ENCODE results near the gene ZC3H11A.
"Not testable (repeated sequence)": the region's sequence is repeated elsewhere in the genome, so short reads cannot be mapped to it uniquely, and the experiment has no call there.

Gene ZC3H11A

DNA sequence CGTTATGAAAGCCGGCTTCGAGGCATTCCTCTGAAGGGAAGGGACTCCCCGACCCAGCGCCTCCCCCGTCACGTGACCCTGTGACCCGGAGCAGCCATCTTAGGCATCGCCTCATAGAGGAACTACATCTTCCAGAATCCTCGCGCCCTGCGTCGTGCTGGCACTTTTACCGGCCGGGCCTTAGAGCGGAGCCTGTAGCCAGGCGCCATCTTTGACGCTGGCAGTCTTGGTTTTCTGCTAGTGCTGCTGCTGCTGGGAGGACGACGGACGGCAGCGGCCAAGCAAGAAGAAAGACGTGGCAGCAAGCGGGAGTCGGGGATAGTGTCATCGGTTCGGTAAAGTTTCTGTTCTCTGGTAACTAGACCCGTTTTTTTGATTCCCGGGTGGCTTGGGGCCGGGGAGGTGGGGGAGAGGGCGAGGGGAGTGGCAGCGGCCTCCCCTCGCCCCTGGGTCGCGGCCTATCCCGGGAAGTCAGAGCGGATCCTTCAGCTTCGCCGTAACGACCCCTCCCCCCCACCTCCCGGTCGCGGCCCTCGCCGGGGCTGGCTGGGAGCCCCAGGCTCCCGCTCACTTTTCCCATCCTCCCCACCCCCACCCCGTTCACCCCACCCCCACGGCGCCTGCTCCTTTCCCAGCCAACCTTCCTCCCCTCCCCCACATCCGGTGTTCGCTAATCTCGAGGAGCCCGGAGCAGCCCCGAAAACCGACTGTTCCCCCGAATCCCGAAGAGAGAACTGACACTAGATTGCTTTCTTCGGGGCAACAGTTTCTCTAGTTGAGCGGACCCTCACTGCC is at the start of gene ZC3H11A, which contains the start of gene ZBED6:
TSS of gene ZC3H11A (plus strand) at position 183 of the 795 bp plus-strand sequence. CDS start 21,448 bp downstream, outside the sequence.
TSS of gene ZBED6 (plus strand) at position 183 of the 795 bp plus-strand sequence. CDS start 1,900 bp downstream, outside the sequence.
- peak; percentile 72 to 97 (median 96) for DNase-seq

DNA sequence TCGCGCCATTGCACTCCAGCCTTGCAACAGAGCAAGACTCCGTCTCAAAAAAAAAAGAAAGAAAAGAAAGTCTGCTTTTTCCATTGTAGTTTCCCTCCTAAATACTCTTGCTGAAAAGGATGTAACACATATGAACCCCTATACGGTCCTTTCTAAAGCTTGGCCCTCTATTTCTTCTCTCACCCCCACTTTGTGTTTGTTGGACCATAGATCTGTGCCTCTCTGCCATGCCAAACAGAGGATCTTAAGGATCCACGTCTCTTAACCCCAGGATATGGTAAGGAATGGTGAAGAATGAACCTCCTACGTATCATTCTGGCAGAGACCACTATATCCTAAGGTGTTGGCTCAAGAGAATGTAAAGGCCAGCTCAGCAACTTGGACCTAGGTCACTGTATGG is 49.1 kb upstream of the ZC3H11A start:
- DNase-seq, result no peak

DNA sequence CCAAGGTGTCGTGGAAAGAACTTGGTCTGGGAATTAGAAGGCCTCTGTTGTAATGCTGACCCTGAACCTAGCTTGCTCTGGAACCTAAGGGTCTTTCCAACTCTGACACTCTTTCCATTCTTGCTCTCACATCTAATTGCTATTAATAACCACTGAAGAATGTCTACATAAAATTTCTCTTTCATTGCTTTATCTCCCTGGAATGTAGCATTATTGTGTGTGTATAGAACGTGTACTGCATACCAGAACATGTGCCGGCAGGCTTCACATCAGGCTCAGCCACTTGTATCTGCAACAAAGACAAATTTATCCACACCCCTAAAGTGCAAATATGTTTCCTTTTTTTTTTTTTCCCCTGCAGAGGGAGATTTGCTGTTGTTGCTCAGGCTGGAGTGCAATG is 44.4 kb upstream of the ZC3H11A start:
- no peak for DNase-seq

DNA sequence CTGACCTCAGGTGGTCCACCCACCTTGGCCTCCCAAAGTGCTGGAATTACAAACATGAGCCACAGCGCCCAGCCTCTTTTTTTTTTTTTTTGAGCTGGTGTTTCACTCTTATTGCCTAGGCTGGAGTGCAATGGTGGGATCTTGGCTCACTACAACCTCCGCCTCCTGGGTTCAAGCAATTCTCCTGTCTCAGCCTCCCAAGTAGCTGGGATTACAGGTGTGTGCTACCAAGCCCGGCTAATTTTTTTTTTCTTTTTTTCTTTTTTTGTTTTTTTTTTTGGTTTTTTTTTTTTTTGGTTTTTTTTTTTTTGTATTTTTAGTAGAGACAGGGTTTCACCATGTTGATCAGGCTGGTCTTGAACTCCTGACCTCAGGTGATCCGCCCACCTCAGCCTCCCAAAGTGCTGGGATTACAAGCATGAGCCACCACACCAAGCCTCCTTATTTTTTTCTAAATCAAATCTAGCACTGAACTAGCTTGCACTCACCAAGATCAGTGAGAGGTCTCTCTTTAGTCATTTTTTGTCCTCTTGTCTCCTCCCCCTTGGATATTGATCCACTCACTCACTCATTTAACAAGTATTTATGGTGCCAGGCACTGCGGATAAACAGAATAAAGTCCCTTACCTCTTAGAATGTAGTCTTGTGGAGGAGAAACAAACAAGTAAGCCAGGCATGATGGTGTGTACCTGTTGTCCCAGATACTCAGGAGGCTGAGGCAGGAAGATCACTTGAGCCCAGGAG is 43.6 kb upstream of the ZC3H11A start:
- DNase-seq, result not testable (repeated sequence)

DNA sequence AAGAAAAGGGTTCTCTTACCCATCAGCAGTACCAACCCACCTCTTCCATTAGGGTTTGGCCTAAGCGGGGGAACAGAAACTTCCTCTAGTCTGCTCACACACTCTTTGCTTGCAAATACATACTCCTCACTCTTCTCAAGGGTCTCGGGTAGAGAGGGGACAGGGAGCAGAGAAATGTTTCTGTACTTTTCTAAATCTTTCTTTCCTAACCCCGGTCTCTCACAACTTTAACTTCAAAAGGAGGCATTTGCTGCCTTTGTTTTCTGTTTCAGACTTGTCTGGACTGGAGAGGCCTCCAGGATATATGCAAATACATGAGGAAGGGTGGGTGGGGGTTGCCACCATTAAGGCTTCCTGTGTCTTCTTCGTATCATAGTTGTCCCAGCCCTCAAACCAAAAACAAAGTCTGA is 41.0 kb upstream of the ZC3H11A start:
- DNase-seq, result no peak

DNA sequence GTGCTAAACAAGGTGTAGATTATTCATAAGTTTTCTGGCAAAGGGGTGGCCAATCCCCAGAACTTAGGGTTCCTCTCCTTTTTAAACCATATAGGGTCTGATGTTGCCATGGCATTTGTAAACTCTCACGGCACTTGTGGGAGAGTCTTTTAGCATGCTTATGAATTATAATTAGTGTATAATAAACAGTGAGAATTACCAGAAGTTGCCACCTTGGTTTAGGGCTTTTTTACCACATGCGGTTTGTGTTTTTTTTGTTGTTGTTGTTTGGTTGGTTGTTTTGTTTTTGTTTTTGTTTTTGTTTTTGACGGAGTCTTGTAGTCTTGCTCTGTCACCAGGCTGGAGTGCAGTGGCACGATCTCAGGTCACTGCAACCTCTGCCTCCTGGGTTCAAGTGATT is 39.4 kb upstream of the ZC3H11A start:
- DNase-seq, result no peak

DNA sequence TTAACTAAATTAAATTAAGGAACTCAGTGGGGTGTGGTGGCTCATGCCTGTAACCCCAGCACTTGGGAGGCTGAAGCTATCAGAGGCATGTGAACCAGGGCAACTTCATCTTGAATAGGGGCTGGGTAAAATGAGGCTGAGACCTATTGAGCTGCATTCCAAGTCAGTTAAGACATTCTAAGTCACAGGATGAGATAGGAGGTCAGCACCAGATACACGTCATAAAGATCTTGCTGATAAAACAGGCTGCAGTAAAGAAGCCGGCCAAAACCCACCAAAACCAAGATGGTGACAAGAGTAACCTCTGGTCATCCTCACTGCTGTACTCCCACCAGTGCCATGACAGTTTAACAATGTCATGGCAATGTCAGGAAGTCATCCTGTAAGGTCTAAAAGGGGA is 36.7 kb upstream of the ZC3H11A start:
- DNase-seq, result not testable (repeated sequence)

DNA sequence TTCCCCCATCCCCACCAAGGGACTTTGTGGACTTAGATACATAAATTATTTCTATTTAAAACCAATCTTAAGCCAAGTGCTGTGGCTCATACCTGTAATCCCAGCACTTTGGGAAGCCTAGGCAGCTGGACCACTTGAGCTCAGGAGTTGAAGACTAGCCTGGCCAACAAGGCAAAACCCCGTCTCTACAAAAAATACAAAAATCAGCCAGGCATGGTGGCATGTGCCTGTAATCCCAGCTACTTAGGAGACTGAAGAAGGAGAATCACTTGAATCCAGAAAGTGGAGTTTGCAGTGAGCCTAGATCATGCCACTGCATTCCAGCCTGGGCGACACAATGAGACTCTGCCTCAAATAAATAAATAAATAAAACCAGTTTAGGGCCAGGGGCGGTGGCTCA is 34.9 kb upstream of the ZC3H11A start:
- DNase-seq, result no peak

DNA sequence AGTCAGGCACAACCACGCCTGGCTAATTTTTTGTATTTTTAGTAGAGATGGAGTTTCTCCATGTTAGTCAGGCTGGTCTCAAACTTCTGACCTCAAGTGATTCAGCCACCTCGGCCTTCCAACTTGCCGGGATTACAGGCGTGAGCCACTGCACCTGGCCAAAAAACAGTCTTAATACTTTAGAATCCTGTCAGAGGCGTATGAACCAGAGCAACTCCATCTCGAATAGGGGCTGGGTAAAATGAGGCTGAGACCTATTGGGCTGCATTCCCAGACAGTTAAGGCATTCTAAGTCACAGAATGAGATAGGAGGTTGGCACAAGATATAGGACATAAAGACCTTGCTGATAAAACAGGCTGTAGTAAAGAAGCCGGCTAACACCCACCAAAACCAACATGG is 33.5 kb upstream of the ZC3H11A start:
- DNase-seq, result not testable (repeated sequence)

DNA sequence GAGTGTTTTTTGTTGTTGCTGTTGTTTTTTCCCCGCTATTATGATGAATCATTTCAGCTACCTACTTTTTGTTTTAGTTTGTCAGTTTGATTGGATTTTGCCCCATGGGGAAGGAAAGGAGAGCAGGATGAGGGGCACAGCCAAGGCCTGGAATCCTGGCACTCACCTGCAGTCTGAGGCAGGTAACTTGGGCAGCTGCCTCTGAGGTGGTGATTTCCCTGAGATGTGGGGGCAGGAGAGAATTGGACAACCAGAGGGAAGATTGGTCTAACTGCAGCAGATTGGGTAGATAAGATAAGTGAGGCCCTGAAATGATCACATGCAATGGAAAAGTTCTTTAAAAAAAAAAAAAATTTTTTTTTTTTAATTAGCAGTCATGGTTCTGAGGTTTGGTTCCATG is 31.9 kb upstream of the ZC3H11A start:
- DNase-seq, result no peak

DNA sequence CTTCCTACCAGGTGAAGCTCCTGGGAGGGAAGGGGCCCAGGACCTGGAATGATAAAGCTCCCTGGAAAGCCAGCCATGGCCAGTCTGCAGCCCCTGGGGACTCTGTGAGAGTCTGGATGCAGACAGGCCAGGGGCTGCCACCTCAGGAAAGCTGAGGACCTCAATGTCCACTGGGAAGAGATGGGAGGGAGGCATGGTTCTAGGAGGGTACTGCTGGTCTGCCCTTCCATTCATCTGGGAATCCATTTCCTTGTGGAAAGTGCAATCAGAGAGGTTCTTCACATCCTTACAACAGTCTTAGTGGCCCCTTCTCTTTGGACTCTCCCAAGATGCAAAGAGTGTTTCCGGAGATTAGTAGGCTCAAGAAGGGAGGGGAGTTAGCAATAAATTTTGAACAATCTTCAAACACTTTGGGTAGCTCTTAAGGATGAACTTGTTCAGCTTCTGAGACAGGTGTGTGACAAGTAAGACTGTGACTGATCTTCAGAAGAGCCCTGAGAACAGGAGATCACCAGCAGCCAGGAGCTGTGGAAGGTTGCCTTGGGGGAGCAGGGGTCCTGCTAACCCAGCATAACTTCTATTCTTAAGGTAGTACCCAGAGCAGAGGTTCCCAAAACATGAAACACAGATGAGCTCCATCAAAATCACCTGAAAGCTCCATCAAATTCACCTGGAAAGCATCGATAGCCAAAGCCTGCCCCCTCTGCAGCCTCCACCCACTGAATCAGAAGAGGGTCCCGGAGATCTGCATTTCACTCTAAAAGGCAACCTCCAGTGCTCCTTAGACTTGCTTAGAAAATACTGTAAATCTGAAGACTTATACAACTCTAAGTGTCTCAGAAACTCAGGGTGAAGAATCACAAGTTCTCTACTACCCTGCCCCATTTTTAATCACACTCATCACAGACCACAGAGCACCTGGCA is 31.1 kb upstream of the ZC3H11A start:
- no peak for DNase-seq

DNA sequence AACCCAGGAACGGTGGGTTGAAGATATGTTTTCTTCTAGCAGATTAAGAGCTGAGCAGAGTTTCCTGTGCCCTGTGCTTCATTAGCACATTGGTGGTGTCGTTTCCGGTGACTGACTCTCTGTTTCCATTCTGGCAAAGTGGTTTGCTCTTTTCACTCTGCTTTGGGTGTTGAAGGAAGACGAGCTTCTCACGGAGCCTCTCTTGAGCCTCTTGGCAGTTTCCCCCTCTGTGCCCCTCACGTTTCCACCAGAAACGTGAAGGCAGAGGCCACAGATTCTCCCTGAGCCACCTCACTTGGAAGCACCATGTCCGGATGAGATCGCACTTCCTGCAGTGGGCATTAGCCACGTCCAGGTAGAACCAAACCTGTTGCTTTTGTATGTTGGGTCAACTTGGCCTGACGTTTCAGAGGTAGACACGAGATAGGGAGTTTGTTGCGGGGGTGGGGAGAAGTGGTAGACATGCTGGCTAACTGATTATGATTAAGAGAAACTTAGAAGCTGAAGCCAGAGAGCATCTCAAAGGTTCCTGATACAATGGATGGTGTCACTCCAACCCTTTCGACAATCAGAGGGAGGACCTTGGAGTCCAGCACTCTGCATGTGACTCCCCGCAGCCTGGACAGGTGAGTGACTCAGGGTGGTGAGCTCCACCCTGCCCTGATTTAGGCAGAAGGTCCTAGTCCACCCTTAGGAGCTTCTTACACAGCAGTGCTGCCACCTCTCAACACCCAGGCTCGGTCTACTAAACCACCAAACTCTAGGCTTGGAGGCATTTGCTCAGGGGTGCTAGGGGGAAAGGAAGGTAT is 30.2 kb upstream of the ZC3H11A start, which contains the start of gene LAX1:
TSS of gene LAX1 (plus strand) at position 155 of the 809 bp plus-strand sequence. CDS start at position 538, 383 bp downstream.
- DNase-seq, result no peak

DNA sequence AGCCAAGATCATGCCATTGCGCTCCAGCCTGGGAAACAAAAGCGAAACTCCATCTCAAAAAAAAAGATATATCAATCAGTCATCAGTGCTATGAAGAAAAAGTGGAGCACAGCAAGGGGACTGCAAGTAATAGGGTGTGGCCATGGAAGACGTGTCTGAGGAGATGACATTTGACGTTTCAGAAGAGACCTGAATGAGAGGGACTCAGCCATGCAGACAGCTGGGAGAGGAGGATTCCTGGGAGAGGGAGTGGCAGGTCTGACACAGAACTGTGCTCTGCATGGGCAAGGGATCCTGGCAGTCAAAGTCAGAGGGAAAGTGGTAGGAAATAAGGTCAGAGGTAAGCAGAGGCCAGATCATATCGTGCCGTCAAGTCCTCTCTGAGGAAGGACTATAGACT is 27.2 kb upstream of the ZC3H11A start:
- no peak for DNase-seq

DNA sequence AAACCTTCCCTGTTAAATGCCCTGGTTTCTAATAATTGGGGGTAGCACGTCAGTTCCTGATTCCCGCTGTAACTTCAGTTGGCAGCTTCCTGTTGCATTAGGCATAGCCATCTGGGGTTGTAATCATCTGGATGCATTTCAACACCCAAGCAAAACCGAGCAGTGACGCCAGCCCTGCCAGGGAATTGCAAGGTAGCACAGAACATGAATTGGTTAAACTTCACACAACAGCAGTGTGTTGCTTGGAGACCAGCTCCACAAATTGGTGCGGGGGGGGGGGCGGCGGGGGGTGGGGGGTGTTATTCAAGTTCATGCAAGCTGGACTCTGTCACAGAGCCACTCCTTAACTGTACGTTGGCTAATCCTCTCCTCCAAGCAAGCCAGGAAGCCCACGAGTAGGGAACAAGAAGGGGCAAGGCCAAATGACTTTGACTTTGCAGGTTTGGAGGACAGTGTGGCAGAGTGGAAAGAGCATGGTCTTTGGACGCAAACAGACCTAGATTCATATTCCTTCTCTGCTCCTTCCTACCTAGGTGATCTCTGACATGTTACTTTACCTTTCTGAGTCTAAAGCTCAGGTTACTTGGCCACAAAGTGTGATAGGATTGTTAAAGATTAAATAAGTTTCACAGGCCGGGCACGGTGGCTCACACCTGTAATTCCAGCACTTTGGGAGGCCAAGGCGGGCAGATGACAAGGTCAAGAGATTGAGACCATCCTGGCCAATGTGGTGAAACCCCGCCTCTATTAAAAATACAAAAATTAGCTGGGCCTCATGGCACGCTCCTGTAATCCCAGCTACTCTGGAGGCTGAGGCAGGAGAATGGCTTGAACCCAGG is 25.7 kb upstream of the ZC3H11A start:
- peak in 7 of 14 donors; percentile 6 to 90 (median 8) for DNase-seq

DNA sequence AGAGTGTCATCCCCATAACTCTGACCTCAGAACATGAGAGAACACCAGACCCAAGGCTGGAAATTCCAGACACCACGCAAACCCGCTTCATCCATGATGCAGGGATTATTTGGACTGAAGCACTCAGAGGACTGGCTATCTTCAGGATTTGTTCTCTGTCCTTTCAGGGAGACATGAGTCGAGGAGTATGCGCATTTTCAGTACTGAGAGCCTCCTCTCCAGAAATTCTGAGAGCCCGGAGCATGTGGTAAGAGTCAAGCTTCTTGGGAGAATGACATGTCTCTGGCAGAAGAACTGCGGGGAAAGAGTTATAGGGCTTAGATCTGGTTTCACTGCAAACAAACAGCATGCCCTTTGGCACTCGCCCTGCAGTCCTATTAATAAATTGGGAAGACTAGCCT is 23.5 kb upstream of the ZC3H11A start:
- peak in 1 of 14 donors; percentile 15 for DNase-seq

DNA sequence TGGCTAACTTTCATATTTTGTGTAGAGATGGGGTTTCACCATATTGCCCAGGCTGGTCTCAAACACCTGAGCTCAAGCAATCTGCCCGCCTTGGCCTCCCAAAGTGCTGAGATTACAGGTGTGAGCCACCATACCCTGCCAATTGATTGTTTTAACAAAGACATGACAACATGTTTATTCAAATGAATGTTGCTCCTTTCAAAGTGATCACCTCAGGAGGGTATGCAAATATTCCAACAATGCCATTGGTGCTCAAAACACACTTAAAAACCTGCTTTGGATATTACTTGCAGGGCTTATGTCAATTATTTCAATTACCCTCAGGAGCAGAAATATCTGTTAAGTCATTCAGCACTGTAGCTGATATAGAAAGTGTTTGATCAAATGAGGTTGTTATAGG is 22.6 kb upstream of the ZC3H11A start:
- DNase-seq, result no peak

DNA sequence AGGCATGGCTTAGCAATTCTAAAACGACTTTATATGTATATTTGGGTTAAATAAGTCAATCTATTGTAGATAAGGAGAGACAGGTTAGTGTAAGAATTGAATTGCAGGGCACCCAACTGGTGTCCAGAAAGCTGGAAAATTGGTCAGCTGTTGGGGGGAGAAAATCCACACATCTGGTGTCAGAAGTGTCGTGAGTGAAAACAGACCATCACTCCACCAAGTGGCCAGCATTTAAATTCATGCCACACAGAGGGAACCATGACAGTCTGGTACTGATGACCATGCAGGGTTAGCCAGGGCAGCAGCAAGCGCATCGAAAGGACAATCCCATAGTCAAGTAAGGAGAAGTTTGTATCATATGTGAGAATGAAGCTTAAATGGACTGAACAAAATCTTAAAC is 18.8 kb upstream of the ZC3H11A start:
- DNase-seq, result peak in 8 of 14 donors; percentile 5 to 33 (median 16)

DNA sequence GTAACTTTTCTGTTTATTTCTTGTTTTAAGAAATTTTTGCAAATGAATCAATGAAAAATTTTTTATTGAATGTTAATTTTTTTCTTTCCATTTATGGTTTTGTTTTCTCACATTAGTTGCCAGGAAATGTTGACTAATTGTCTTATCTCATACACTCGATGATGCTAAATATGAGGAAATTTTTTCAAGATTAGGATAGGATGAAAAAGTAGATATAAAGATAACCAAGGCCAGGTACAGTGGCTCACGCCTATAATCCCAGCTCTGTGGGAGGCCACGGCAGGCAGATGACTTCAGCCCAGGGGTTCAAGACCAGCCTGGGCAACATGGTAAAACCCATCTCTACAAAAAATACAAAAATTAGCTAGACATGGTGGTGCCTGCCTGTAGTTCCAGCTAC is 17.8 kb upstream of the ZC3H11A start:
- DNase-seq, result no peak

DNA sequence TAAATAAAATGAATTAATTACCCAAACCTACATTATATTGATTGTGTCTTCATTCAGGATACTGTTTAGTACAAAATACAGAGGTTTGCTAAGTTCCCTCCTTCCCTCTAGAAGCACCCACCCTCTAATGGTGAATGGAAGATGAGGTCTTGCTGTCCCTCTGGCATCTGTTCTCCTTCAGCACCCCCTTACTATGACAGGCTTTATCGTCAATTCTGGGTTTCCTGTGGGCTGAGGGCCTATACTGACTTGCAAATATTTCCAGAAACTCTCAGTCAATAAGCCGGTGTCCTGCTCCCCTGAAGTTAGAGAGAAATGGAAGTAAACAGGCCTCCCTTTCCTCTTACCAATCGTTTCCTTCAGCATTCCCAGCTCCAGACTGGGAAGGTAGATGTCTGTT is 17.3 kb upstream of the ZC3H11A start:
- no peak for DNase-seq

DNA sequence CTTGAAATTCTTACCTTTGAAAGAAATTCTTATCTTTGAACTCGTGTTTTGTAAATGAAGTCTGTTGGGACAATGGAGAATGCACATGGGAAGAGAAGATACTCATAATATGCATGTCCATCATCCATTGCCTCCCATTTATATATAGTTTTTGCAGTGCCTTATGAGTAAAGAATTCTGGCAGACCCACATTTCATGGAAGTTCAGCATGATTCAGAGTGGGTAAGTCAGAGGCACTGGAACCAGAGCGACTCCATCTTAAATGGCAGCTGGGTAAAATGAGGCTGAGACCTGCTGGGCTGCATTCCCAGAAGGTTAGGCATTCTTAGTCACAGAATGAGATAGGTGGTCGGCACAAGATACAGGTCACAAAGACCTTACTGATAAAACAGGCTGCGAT is 16.6 kb upstream of the ZC3H11A start:
- DNase-seq, result no peak

DNA sequence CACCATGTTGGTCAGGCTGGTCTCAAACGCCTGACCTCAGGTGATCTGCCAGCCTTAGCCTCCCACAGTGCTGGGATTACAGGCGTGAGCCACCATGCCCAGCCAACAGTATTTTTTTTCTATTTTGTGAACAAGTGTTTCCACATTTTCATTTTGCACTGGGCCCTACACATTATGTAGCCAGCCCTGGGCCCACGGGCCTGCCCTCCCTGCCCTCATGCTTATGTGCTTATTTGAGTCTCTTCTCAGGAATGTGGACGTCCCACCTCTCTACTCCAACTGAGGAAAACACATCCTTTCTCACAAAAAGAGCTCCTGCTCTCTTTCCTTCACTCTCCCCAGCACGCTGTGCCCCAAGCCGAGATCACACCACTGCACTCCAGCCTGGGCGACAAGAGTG is 13.5 kb upstream of the ZC3H11A start:
- DNase-seq, result no peak
